RWPE1 (cell line): Measurements from ENCODE around the gene RPL11.
A peak's percentile ranks its signal among the peaks of the same experiment; 100 is the strongest.
"Not testable (repeated sequence)": the region's sequence is repeated elsewhere in the genome, so short reads cannot be mapped to it uniquely, and the experiment has no call there.

Source experiments
- CTCF ChIA-PET: fragments of 350-600 bp; sonication (Branson Sonifier 250); formaldehyde crosslinking; extraction: SDS; loops from one replicate; lab custom pipeline; 2021; lab: Yijun Ruan, JAX
- POLR2A ChIA-PET: fragments of 400-600 bp; formaldehyde crosslinking; extraction: SDS; loops from one replicate; lab custom pipeline; 2020; ENCODE audit warnings: antibody characterized with exemption; ENCODE audit not compliant: low non-redundant PET; lab: Yijun Ruan, JAX
- DNase-seq: peaks from one replicate; pipeline ENCODE4 v3.0.0; 2012; ENCODE audit warnings: low spot score
- H3K27ac ChIP-seq: fragments of 450-650 bp; 2 replicates; pipeline ENCODE4 v1.5.1; 2017
- CTCF ChIP-seq: fragments of 450-650 bp; conservative IDR thresholded peaks from 2 replicates; pipeline ENCODE4 v1.5.1; 2017; ENCODE audit warnings: low read depth, mild to moderate bottlenecking

RPL11 gene

GRCh38 chr1:23648576-23648975 lies 43.0 kb upstream of the RPL11 start:
- H3K27ac ChIP-seq = no peak overlapping the region
- CTCF ChIA-PET = no interaction called here
- DNase-seq = no peak
- no peak for TF ChIP-seq CTCF
- POLR2A ChIA-PET = no interaction called here

GRCh38 chr1:23649157-23649556 lies 42.4 kb upstream of the RPL11 start:
- DNase-seq, CTCF ChIA-PET, H3K27ac ChIP-seq, POLR2A ChIA-PET: not testable (repeated sequence)

- TF ChIP-seq CTCF = no peak
- POLR2A ChIA-PET = interaction anchor here (1.2 kb wide), 1 partner anchor 41 kb away, joined by 3 read pairs; the partner anchor contains the start of gene RPL11
- H3K27ac ChIP-seq = no peak overlapping the region
- no peak for DNase-seq
- CTCF ChIA-PET = interaction anchor here (0.9 kb wide), 1 partner anchor 153 kb away, joined by 3 read pairs; no protein-coding TSS in a partner anchor
Measured at GRCh38 chr1:23650344-23650990, 41.1 kb upstream of the RPL11 start.

- CTCF ChIA-PET = interaction anchor here (0.7 kb wide), 1 partner anchor 46 kb away, joined by 3 read pairs; no protein-coding TSS in a partner anchor
- TF ChIP-seq CTCF = no peak
Measured at GRCh38 chr1:23651069-23651808, 40.4 kb upstream of the RPL11 start.

GRCh38 chr1:23657659-23658275 lies 33.8 kb upstream of the RPL11 start:
- DNase-seq = peak; percentile 56
- TF ChIP-seq CTCF = peak; percentile 79
- no peak overlapping the region for H3K27ac ChIP-seq
- ChIA-PET CTCF (interaction anchor here (0.5 to 1.7 kb wide), 7 partner anchors 11 to 606 kb away, joined by 3 to 8 read pairs (median 3); no protein-coding TSS in a partner anchor), POLR2A (no interaction called here)

More at GRCh38 chr1:23651069-23651808, 40.4 kb upstream of the RPL11 start:
- no peak overlapping the region for H3K27ac ChIP-seq
- peak; percentile 80 for DNase-seq
- POLR2A ChIA-PET = interaction anchor here (1.2 kb wide), 1 partner anchor 40 kb away, joined by 3 read pairs; the partner anchor contains the start of gene RPL11

GRCh38 chr1:23660671-23661070 lies 30.9 kb upstream of the RPL11 start:
- ChIA-PET POLR2A (interaction anchor here (0.6 kb wide), 1 partner anchor 77 kb away, joined by 3 read pairs; no protein-coding TSS in a partner anchor), CTCF (interaction anchor here (0.8 kb wide), 1 partner anchor 120 kb away, joined by 3 read pairs; no protein-coding TSS in a partner anchor)
- DNase-seq = no peak
- no peak overlapping the region for H3K27ac ChIP-seq
- TF ChIP-seq CTCF = no peak
